Effector CD8-positive, alpha-beta T cell (primary cell): Measurements from ENCODE around the gene SERINC5.
"Not testable (repeated sequence)": the region's sequence is repeated elsewhere in the genome, so short reads cannot be mapped to it uniquely, and the experiment has no call there.

Source experiments
- DNase-seq: peaks from one replicate; lab custom pipeline; 2025; lab: John Stamatoyannopoulos, UW

Gene SERINC5

DNA sequence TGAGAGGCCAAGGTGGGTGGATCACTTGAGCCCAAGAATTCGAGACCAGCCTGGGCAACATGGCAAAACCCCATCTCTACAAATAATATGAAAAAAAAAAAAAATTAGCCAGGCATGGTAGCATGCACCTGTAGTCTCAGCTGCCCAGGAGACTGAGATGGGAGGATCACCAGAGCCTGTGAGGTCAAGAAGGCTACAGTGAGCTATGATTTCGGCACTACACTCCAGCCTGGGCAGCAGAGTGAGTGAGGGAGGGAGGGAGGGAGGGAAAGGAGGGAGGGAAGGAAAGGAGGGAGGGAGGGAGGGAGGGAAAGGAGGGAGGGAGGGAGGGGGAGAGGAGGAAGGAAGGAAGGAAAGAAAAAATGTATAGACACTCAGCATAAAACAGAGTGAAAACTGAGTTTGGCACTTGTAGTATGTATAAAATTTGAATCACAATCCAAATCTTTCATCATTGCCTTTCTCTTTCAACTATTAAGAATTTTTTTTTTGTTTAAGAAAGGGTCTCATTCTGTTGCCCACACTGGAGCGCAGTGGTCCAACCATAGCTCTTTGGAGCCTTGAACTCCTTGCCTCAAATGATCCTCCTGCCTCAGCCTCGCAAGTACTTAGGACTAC, 27.8 kb downstream of the SERINC5 start:
- no peak for DNase-seq

DNA sequence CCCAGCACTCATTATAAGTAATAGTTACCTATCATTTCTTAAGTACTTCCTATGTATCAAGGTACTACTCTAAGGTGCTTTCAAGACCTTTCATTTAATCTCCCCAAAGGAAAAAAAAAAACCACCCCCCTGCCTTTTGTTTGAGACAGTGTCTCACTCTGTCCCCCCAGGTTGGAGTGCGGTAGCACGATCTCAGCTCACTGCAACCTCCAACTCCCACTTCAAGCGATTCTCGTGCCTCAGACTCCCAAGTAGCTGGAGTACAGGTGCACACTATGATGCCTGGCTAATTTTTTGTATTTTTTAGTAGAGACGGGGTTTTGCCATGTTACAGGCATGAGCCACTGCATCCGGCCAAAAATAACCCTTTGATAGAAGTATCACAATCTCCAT, 29.9 kb downstream of the SERINC5 start:
- no peak for DNase-seq

DNA sequence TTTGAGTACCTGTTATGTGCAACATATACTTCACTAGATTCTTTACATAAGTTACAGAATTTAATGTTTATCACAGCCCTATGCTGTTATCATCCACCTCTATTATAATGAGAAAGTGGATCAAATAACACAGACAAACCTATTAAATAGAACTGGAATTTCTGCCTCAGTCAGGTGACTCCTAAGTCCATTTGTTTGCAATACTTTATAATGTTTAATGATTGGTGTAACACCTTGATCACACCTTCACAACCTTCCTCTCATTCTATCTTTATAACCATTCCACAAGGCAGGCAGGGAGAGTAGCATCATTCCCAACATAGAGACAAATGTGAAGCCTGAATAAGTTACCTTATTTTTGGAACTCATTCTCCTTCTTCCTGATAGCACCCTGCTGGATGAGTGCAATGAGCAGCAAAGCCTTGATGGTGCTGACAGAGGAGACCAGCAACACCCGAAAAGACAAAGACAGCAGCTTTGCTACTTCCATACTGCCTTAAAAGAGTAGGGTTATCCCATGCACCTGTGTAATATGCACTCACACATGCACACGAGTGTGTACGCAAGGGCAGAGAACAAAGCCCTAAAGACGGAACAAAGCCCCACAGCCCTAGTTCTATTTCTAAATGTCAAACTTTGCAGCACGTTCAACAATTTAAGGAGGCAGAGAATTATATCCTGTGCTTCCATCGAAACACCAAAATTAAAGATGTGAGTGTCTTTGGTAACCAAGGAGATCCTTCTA, 30.5 kb downstream of the SERINC5 start:
- no peak for DNase-seq

DNA sequence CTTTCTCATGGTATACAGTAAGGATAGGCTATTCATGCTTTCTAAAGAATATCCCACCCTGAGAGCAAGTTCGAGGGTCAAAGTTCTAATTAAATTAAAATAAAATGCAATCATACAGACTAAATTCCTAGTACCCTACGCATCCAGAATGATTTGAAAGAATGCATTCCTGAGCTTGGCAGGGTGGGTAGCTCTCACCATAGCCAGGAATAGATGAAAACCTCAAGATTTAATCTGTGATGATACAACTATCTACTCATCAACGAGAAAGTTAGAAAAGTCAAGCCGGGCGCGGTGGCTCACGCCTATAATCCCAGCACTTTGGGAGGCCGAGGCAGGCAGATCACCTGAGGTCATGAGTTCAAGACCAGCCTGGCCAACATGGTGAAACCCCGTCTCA, 32.3 kb downstream of the SERINC5 start:
- no peak for DNase-seq

DNA sequence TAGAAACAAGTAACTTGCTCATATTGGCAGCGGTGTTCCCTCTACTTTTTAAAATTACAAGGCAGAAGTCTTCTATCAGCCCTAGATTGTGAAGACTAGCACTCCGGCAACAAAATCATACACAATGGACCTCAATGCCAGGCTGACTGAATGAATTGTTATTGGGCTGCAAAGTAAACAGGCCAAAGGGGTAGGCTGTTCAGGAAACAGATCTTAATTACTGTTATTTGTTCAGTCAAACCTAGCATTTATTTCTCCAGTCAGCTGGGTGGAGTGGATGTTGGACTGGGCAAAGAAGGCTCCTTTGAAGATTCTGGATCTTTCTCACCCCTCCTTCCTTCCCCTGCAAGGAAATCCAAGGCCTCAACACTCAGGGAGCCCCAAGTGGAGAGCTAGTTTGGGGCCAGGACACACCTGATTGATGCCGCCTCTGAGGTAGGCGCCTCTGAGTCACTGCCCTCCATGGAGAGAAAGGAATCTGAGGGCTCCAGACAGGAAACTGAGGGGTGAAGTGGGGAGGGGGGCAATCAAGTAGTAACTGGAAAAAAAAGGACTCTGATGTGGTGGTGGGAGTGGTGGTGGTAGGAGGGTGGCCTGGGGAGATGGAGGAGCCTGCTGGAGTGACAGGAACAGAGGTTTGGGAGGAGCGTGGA, 35.5 kb downstream of the SERINC5 start:
- DNase-seq, result no peak

DNA sequence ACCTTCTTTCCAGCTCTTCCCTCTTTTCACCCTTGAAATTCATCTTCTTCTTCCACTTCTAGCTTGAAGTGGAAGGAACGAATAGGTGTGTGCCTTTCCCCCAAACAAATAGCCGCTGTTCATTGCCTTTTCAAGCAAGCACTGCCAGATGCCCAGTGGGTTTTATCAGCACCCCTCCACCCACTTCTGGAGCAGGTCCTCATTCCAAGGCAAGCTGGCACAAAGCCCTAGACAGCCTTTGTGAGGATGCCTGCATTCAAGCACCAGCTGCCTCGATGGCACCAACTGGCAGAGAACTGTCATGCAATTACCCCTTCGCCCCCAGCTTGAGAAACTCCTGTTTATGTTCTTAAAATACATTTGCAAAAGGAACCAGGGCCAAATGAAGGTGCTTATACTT, 36.5 kb downstream of the SERINC5 start:
- DNase-seq, result no peak

DNA sequence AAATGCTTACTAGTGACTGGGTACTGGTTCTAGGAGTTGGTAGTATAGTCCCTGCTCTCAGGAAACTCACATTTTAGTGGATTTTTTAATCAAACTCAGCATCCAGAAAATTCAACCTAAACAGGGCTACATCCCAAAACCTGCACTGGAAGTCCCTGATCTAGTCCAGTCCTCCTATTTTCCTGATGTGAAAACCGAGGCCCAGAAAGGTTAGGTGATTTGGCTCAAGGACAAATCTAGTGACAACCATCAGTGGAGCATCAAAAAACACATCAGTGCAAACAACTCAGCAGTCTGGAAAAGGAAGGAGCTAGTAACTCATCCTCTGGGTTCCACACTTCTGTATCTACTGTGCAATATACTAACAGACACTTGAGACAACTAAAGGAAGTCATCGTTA, 38.2 kb downstream of the SERINC5 start:
- no peak for DNase-seq

DNA sequence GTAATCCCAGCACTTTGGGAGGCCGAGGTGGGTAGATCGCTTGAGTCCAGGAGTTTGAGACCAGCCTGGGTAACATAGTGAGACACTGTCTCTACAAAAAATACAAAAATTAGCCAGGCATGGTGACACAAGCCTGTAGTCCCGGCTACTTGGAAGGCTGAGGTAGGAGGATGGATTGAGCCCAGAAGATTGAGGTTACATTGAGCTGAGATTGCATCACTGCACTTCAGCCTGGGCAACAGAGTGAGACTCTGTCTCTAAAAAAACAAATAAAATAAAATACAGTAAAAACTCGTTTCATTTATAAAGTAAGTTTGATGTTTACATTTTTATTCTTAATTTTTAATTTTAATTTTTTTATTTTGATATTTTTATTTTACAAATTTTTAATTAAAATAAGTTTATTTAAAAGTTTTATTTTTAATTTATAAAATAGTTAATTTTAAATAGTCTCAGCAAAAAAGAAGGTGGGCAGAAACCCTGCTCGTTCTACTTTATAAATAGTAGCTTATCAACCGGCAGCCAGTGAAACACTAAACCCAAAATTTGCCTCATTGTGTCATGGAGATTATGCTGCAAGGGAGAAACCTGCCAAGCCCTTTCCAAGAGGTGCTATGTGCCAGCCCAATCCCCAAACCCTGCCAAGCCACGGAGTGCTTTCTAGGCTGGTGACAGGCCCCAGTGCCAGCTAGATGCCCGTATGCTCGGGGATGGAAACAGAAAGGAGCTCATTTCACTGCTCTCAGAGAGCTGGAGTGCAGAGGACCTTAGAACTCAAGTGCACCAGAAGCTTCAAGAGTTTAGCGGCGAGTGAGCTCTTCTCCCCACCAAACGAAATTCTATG, 38.9 kb downstream of the SERINC5 start:
- DNase-seq, result no peak

DNA sequence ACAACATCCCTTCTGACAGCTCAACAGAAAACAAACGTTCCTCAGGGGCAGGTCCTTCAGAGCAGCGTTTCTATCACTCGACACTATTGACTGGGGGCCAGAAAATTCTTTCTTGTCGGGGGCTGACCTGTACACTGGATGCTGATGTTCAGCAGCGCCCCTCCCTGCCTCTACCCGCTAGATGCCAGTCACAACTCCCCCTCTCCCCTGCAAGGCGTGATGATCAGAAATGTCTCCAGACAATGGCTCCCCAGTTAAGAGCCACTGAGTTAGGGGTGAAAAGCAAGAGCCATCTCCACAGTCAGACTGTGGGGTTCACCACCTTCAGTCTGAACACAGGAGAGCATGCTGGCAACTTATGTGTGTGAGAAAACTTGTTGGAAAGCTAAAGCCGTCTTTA, 39.8 kb downstream of the SERINC5 start:
- no peak for DNase-seq

DNA sequence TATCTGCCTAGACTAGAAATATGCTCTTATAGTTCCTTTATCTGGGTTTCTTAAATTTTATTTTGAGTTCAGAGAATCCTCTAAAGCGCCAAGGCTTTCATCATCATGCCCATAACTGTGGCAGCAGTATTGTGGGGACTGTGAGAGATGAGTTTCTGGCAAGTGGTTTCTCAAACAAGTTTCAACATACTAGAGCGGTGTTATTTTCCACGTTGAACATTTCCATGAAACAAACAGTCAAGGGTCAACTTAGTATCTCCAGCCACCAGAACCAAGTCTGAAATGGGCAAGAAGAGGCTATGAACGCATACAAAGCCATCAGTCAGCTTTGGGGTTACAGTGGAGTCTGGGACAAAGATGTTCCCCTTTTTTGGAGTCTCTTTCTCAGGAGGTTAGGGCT, 40.3 kb downstream of the SERINC5 start:
- no peak for DNase-seq

DNA sequence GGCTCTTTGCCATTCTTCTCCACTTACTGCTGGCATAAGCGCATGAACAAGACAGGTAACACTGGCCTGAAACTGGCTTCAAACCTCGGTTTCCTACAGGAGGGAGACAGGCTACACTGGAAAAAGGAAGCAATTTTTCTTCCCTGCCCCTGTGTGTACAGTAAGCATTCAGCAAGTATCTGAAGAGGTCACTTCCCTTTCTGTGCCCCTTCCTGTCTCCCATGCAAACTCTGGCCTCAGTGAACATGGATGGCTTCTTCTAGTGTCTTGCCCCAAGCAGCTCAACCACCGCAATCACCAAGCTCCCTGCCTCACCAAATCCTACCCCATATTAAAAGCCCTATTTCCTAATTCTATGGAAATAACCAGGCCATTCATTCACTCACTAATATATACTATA, 42.4 kb downstream of the SERINC5 start:
- no peak for DNase-seq

DNA sequence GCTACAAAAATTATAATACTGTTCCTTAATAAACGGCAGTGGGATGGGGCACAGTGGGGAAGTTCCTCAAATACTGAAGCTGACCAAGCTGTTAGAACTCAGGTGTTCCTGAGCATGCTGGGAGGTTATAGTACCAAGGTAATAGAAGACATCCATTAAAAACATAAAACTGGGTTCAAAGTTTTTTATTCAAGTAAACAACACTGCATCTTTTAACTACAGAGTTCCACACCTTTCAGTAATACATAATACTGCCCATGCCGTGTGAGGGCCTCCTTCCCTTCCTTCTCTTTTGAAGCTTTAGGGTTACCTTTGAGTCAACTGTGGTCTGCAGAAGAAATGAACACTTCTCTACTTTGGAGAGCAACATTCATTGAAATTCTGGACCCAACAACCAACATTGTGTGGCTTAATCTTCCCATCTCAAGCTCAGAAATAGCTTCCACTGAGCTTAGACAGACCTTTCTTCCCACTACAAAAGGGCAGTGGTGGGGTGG, 43.6 kb downstream of the SERINC5 start:
- no peak for DNase-seq

DNA sequence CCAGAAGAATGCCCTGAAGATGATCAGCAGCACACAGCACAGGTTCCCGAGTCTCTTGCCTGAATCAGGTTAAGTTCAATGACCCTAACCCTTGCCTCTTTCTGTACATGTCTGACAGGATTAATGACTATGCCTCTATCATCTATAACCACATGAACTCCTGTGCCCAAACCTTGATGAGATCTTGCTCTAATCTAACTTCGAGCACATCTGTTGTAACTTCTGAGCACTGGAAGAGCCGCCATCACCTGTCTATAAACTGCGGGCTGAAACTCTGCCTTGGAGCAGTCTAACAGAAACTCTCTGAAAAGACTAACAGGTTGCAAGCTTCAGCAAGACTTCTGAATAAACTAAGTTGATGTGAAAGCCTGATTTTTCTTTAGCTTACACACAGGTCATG, 44.5 kb downstream of the SERINC5 start:
- no peak for DNase-seq

DNA sequence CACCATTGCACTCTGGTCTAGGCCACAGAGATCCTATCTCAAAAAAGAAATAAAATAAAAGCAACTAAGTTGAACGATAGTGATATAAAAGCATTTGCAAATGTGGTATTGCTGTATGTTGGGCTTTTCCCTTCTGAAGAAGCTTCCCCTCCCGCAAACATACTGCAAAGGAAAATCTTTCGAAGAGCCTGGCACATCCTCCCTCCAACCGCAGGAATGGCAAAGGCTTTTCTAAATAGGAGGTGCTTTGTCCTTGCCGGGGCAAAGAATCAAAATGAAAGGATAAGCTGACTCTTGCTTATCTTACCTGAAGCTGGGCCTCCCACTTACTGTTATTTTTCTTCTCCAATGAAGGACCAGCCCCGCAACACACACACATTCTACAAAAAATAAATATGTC, 45.8 kb downstream of the SERINC5 start:
- no peak for DNase-seq

DNA sequence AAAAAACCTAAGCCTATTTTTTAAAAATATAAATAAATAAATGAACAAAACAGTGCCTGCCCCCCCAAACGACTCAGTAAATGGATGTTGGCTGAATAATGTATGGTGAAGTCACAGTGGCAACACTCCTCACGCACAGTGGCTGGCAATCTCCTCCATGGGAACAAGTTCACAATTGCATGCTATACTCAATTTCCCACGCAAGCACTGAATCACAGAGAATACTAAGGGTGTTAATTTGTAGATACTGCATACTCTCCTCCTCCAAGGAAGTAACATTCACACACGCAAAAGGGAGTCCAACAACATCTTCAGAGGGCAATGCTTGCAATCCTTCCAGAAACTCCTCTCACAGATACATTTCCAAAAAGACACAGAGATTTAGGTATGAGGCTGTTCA, 47.5 kb downstream of the SERINC5 start:
- DNase-seq, result no peak

DNA sequence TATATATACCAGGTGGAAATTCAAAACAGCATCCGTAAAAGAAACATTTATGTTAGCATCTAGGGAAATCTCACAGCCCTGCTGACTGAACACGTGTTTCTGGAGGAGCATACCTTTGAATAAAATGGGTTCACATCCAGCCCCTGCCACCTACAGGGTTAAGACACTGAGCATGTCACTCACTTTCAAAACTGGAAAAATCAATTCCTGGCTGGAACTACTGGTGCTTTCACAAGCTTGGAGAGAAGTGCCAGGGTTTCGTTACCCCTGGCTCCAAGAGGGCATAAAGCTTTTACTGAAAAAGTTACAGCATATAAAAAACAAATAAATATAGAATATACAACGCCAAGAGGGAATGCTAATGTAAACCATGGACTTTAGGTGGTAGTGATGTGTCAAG, 48.0 kb downstream of the SERINC5 start:
- DNase-seq, result no peak

DNA sequence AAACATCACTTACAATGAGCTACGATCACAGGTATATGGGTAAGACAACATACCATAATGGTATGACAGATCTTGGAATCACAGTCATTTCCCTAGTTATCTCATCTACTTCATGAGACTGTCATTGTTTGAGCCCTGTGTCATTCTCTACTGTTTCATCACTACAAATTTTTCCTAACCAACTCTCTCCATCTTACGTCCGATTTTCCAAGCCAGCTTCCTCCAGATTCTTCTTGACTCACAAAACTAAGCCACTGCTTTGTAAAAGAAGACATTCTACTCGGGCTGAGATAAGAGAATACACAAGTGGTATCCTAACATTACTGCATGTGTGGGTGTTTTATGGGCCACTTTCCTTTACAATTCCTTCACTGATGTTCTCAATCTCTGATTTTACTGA, 49.6 kb downstream of the SERINC5 start:
- DNase-seq, result no peak

DNA sequence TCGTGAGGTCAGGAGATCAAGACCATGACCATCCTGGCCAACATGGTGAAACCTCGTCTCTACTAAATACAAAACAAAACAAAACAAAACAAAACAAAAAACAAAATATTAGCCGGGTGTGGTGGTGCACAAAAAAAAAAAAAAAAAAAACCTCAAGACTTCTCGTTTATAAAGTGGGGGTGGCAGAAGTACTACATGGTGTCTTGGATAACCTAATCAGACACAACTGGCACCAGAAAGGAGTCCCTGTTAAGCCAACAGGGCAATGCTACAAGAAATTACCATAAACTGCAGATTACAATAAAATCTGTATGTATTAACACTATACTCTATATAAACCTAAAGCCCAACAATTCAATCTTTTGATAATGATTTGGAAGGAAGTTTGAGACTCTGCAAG, 50.0 kb downstream of the SERINC5 start:
- DNase-seq, result no peak

DNA sequence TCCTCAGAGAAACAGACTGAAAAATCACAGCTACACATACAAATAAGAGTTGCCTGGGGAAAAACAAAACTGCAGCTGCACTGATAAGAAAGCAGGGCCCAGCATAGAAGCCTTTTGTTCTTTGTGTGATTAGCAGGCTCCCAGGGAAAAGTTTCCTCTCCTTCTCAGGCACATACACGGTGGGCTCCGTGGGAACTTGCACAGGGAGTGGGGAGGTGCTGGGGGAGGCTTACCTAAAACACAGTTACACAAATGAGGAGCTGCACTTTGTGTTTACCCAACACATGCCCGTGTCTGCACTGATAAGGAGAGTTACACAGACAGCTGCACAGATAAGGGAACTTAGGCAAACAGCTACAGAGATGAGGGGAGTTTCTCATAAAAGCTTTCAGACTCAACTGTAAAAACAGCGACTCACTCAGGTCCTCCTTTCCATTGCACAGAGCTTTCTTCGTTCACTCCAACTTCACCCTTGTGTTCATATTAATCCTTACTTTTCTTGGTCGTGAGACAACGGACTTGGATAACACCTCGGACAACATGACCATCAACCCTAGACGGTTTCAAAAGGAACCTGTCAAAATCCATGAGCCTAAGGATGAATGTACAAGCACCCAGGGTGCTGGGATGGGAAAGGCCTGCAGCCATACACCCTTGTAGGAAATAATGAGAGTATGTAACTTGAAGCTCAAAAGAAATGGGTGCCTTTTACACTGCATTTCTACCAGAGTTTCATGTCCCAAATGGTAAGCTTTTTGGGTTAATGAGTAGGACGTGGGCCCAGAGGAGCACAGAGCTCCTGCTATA, 50.8 kb downstream of the SERINC5 start:
- no peak for DNase-seq

DNA sequence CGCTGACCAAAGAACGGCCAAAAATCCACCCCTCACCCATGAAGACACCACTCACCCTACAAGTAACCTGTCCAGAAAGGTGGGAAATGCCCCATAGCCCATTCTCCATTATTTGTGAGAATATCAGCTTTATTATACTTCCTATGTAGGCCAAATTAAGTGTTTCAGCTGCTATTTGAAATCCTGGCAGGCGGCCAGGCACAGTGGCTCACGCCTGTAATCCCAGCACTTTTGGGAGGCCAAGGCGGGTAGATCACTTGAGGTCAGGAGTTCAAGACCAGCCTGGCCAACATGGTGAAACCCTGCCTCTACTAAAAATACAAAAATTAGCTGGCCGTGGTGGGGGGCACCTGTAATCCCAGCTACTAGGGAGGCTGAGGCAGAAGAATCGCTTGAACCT, 54.1 kb downstream of the SERINC5 start:
- not testable (repeated sequence) for DNase-seq

DNA sequence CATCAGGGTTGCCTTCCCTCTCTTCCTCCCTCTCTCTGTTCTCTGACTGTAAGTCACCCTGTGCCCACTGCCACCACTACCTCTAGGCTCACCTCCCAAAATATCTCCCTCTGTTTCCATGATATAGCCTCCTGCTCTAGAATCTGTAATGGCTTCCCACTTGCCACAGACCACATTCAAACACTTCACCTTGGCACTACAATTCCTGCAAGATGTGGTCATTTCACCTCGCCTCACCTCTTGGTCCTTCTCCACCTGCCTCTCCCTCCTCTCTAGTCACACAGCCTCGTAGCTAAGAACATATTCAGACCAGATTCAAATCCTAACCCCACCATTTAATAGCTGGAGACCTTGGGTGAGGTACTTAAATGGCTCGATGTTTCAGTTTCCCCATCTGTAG, 56.9 kb downstream of the SERINC5 start:
- no peak for DNase-seq

DNA sequence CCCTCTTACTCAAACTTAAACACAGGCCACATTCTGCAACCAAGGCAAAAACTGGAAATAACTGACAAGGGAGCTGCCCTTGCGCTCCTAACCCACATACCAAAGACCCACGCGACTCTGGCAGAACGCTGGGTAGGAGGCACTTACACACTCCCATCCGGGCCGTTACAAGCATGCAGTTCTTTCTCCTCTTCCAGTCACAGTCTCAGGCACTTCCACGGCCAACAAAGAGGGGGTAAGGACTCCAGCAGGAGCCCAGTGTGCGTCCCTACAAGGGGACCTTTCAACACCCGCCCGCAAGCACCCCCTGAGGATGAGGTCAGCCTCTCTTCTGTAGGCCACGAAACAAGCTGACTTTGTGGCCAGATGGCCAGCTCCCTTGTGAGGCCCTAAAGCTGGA, 57.4 kb downstream of the SERINC5 start:
- DNase-seq, result no peak
